Stomach (tissue), 4 donors: ENCODE measurements around the gene CYTH1.

Experiments used
- EP300 ChIP-seq: sonication (generic); formaldehyde crosslinking; IDR thresholded peaks from one replicate; pipeline ENCODE4 v1.6.1; 2017; ENCODE audit warnings: antibody characterized with exemption
- POLR2A ChIP-seq, 4 donors: fragments of 450-650 bp; IDR thresholded peaks; one replicate each; pipeline ENCODE4 v1.6.1; 2016; ENCODE audit warnings: antibody characterized with exemption in 4 of 4, control low read depth in 2 of 4, mild to moderate bottlenecking in 1 of 4, moderate library complexity in 1 of 4
- POLR2AphosphoS5 ChIP-seq, 3 donors: sonication (generic); formaldehyde crosslinking; IDR thresholded peaks; one replicate each; pipeline ENCODE4 v1.6.1; 2016; ENCODE audit warnings: antibody characterized with exemption in 3 of 3
- TF ChIP-seq, protein P1 (sequence below), 7 experiments: fragments of 450-650 bp in 4 of 7; fragments of 200-600 bp in 3 of 7; sonication (generic) in 3 of 7; IDR thresholded peaks; one replicate each; pipeline ENCODE4 v1.5.1; 2016 to 2019; ENCODE audit warnings: antibody characterized with exemption in 7 of 7, control low read depth in 2 of 7, mild to moderate bottlenecking in 1 of 7

- TF ChIP-seq, protein P1, sequence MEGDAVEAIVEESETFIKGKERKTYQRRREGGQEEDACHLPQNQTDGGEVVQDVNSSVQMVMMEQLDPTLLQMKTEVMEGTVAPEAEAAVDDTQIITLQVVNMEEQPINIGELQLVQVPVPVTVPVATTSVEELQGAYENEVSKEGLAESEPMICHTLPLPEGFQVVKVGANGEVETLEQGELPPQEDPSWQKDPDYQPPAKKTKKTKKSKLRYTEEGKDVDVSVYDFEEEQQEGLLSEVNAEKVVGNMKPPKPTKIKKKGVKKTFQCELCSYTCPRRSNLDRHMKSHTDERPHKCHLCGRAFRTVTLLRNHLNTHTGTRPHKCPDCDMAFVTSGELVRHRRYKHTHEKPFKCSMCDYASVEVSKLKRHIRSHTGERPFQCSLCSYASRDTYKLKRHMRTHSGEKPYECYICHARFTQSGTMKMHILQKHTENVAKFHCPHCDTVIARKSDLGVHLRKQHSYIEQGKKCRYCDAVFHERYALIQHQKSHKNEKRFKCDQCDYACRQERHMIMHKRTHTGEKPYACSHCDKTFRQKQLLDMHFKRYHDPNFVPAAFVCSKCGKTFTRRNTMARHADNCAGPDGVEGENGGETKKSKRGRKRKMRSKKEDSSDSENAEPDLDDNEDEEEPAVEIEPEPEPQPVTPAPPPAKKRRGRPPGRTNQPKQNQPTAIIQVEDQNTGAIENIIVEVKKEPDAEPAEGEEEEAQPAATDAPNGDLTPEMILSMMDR (IDR thresholded peaks at IDR 0.05), result no peak
- no peak for TF ChIP-seq POLR2AphosphoS5 (IDR thresholded peaks at IDR 0.05)
- TF ChIP-seq EP300, result no peak
- no peak for TF ChIP-seq POLR2A (IDR thresholded peaks at IDR 0.05)
Observed at GRCh38 chr17:78794399-78794798, 12.3 kb upstream of the CYTH1 start.
